Left ventricle myocardium inferior (tissue), 1 donor: ENCODE measurements around the gene HES3. TPM values are rescaled to one million over a fixed set of nuclear protein-coding genes. Genes with fewer than 3 reads are reported as not detected.

ENCODE experiments used
- DNase-seq: peaks from one replicate; pipeline ENCODE4 v3.0.0-alpha.2; 2020
- H3K27ac ChIP-seq: fragments of 200-600 bp; replicated peaks from 2 replicates; pipeline ENCODE4 v1.8.0; 2021
- H3K27me3 ChIP-seq: fragments of 200-600 bp; 2 replicates; pipeline ENCODE4 v1.8.0; 2021; ENCODE audit warnings: low read depth
- H3K36me3 ChIP-seq: fragments of 200-600 bp; 2 replicates; pipeline ENCODE4 v1.8.0; 2021
- H3K4me1 ChIP-seq: fragments of 200-600 bp; 2 replicates; pipeline ENCODE4 v1.8.0; 2021
- H3K4me3 ChIP-seq: fragments of 200-600 bp; 2 replicates; pipeline ENCODE4 v1.8.0; 2021; ENCODE audit warnings: mild to moderate bottlenecking, moderate library complexity
- H3K9me3 ChIP-seq: fragments of 200-600 bp; replicated peaks from 2 replicates; pipeline ENCODE4 v1.8.0; 2021
- CTCF ChIP-seq: fragments of 200-600 bp; IDR thresholded peaks from 2 replicates; pipeline ENCODE4 v1.8.0; 2021; ENCODE audit warnings: antibody characterized with exemption, mild to moderate bottlenecking, borderline replicate concordance
- intact Hi-C: fragments of 100-400 bp; cut with micrococcal nuclease; formaldehyde crosslinking; loops from one replicate; pipeline ENCODE4 v1.11.0; 2022
- total RNA-seq: library from RNA; stranded (reverse); fragmentation: NEBNext Ultra II Directional; extraction: Animal tissue kit (Norgen Biotek cat#: 25700); gene quantifications from one replicate; pipeline ENCODE4 v1.2.1, GENCODE V29; 2021
- donor health status: DM: no; HTN: yes; CAD: no; lungs with severe emphysema.

Gene HES3
- total RNA-seq, 1 donor from 2014 or later = not detected

GRCh38 chr1:6272452-6272851, 28.5 kb downstream of the HES3 start:
- Histone ChIP-seq H3K36me3 (no peaks in the 10 kb centered on the region), H3K4me1 (peaks cover 29% of the 10 kb centered on the region), H3K27ac (no peak overlapping the region), H3K27me3 (no peaks in the 10 kb centered on the region), H3K9me3 (no peaks in the 10 kb centered on the region), H3K4me3 (no peak overlapping the region)
- no peak for TF ChIP-seq CTCF
- intact Hi-C loops = no loop called here
- DNase-seq = no peak

- no peaks in the 10 kb centered on the region for H3K27me3 ChIP-seq
- no peak overlapping the region for H3K27ac ChIP-seq
- no peaks in the 10 kb centered on the region for H3K9me3 ChIP-seq
- intact Hi-C loops = no loop called here
- TF ChIP-seq CTCF = no peak
- H3K4me3 ChIP-seq = no peak overlapping the region
- no peaks in the 10 kb centered on the region for H3K36me3 ChIP-seq
- no peak for DNase-seq
- peaks cover 29% of the 10 kb centered on the region for H3K4me1 ChIP-seq
Observed at GRCh38 chr1:6272868-6273267, 28.9 kb downstream of the HES3 start.

GRCh38 chr1:6273380-6273891, 29.5 kb downstream of the HES3 start:
- no peak for TF ChIP-seq CTCF
- no peaks in the 10 kb centered on the region for H3K9me3 ChIP-seq
- H3K4me3 ChIP-seq = no peak overlapping the region
- DNase-seq = no peak
- H3K27me3 ChIP-seq = no peaks in the 10 kb centered on the region
- H3K27ac ChIP-seq = no peak overlapping the region
- peaks cover 29% of the 10 kb centered on the region for H3K4me1 ChIP-seq
- H3K36me3 ChIP-seq = no peaks in the 10 kb centered on the region
- intact Hi-C loops = no loop called here

- intact Hi-C loops = no loop called here
- no peak overlapping the region for H3K4me3 ChIP-seq
- no peaks in the 10 kb centered on the region for H3K27me3 ChIP-seq
- H3K36me3 ChIP-seq = no peaks in the 10 kb centered on the region
- no peaks in the 10 kb centered on the region for H3K9me3 ChIP-seq
- peaks cover 29% of the 10 kb centered on the region for H3K4me1 ChIP-seq
- no peak for TF ChIP-seq CTCF
- DNase-seq = no peak
- H3K27ac ChIP-seq = no peak overlapping the region
Observed at GRCh38 chr1:6274102-6274501, 30.1 kb downstream of the HES3 start.

- intact Hi-C loops = no loop called here
- H3K27me3 ChIP-seq = no peaks in the 10 kb centered on the region
- no peaks in the 10 kb centered on the region for H3K9me3 ChIP-seq
- no peak overlapping the region for H3K4me3 ChIP-seq
- no peak overlapping the region for H3K27ac ChIP-seq
- no peak for DNase-seq
- H3K4me1 ChIP-seq = peaks cover 29% of the 10 kb centered on the region
- H3K36me3 ChIP-seq = no peaks in the 10 kb centered on the region
- no peak for TF ChIP-seq CTCF
Observed at GRCh38 chr1:6274622-6275139, 30.7 kb downstream of the HES3 start.
